Endothelial cell of umbilical vein (primary cell): Measurements from ENCODE around the gene CFL1. TPM values are rescaled to one million over a fixed set of nuclear protein-coding genes. Genes with fewer than 3 reads are reported as not detected.

Experiments
- BruUV-seq: library from RNA; stranded (reverse); fragments of 400-500 nt; replicated peaks from 2 replicates; lab custom pipeline; 2021; lab: Mats Ljungman, UMichigan
- CTCF ChIA-PET: fragments of 300-600, 350-600 bp; sonication (Branson Sonifier 250); formaldehyde crosslinking; loops from one replicate; lab custom pipeline; 2021; ENCODE audit warnings: antibody characterized with exemption, inconsistent platforms; lab: Charles Lee
- POLR2A ChIA-PET: fragments of 300-600, 350-600 bp; sonication (Branson Sonifier 250); formaldehyde crosslinking; loops from one replicate; lab custom pipeline; 2021; ENCODE audit warnings: antibody characterized with exemption, inconsistent platforms; lab: Charles Lee
- DNase-seq: peaks from one replicate; pipeline ENCODE4 v3.0.0-alpha.2; 2011; ENCODE audit warnings: low read depth, low spot score
- FAIRE-seq: peaks from 2 replicates; lab custom pipeline; 2011; peaks lifted over from hg19 to GRCh38; lab: Jason Lieb, UNC
- H2AFZ ChIP-seq: 2 replicates; pipeline ENCODE4 v1.6.0; 2012; ENCODE audit warnings: low read depth, low read length, control low read depth, inconsistent platforms
- H3K27ac ChIP-seq: 2 replicates; pipeline ENCODE4 v1.5.1; 2011; ENCODE audit warnings: low read depth, mild to moderate bottlenecking, control low read depth, low read length, moderate library complexity; ENCODE audit not compliant: insufficient read depth
- H3K27me3 ChIP-seq, 2 experiments: 2 replicates each; pipeline versions ENCODE4 v1.6.0 to v1.6.1; 2011; ENCODE audit warnings: low read length in 2 of 2, mixed read lengths in 1 of 2; ENCODE audit not compliant: control insufficient read depth in 2 of 2, insufficient read depth in 2 of 2
- H3K36me3 ChIP-seq, 2 experiments: 2 replicates in 1 of 2; 3 replicates in 1 of 2; pipeline ENCODE4 v1.5.1; 2011; ENCODE audit warnings: low read length in 2 of 2, mild to moderate bottlenecking in 1 of 2, moderate library complexity in 1 of 2; ENCODE audit not compliant: control insufficient read depth in 2 of 2, insufficient read depth in 2 of 2; ENCODE audit errors: extremely low read depth in 1 of 2
- H3K4me1 ChIP-seq: 3 replicates; pipeline ENCODE4 v1.5.1; 2011; ENCODE audit warnings: mild to moderate bottlenecking, low read length; ENCODE audit not compliant: control insufficient read depth, insufficient read depth; ENCODE audit errors: extremely low read depth
- H3K4me2 ChIP-seq: 2 replicates; pipeline ENCODE4 v1.6.1; 2011; ENCODE audit warnings: low read length, control low read depth, mixed read lengths; ENCODE audit not compliant: insufficient read depth
- H3K4me3 ChIP-seq, 3 experiments: fragments of 200-600 bp in 1 of 3; sonication (generic), shearing (Covaris generic) in 1 of 3; replicated peaks in 1 of 3; 2 replicates each; pipeline ENCODE4 v1.5.1; 2011 to 2016; ENCODE audit warnings: control low read depth in 3 of 3, low read length in 3 of 3, mild to moderate bottlenecking in 2 of 3, inconsistent platforms in 1 of 3, low read depth in 1 of 3, moderate library complexity in 1 of 3; ENCODE audit not compliant: insufficient read depth in 1 of 3
- H3K79me2 ChIP-seq: 2 replicates; pipeline ENCODE4 v1.6.0; 2012; ENCODE audit warnings: low read length, inconsistent platforms; ENCODE audit not compliant: control insufficient read depth, insufficient read depth
- H3K9ac ChIP-seq: replicated peaks from 2 replicates; pipeline ENCODE3; 2011; ENCODE audit warnings: low read length, control low read depth; ENCODE audit not compliant: insufficient read depth; ENCODE audit errors: extremely low read depth
- H3K9me1 ChIP-seq: replicated peaks from 3 replicates; pipeline ENCODE4 v1.6.0; 2011; ENCODE audit warnings: mild to moderate bottlenecking, low read length; ENCODE audit not compliant: control insufficient read depth, insufficient read depth; ENCODE audit errors: extremely low read depth
- H3K9me3 ChIP-seq: replicated peaks from 2 replicates; pipeline ENCODE4 v1.5.1; 2012; ENCODE audit warnings: low read length, inconsistent platforms; ENCODE audit not compliant: control insufficient read depth, insufficient read depth
- H4K20me1 ChIP-seq: replicated peaks from 2 replicates; pipeline ENCODE3; 2011; ENCODE audit warnings: mild to moderate bottlenecking, low read length; ENCODE audit not compliant: control insufficient read depth, insufficient read depth; ENCODE audit errors: extremely low read depth
- EZH2 ChIP-seq: IDR thresholded peaks from 2 replicates; pipeline ENCODE4 v1.6.1; 2012; ENCODE audit warnings: borderline replicate concordance, low read depth, mild to moderate bottlenecking, moderate library complexity, low read length, inconsistent platforms; ENCODE audit not compliant: severe bottlenecking
- FOS ChIP-seq: IDR thresholded peaks from 2 replicates; pipeline ENCODE4 v1.6.1; 2011; ENCODE audit warnings: mild to moderate bottlenecking, low read length, moderate library complexity, borderline replicate concordance; ENCODE audit not compliant: insufficient read depth
- GATA2 ChIP-seq: IDR thresholded peaks from 2 replicates; pipeline ENCODE4 v1.7.0; 2011; ENCODE audit warnings: low read depth, mild to moderate bottlenecking, moderate library complexity, mixed read lengths, low read length; ENCODE audit not compliant: insufficient read length, insufficient read depth
- JUN ChIP-seq: IDR thresholded peaks from 2 replicates; pipeline ENCODE4 v1.6.1; 2011; ENCODE audit warnings: borderline replicate concordance, low read depth; ENCODE audit not compliant: insufficient read length, insufficient read depth
- MAX ChIP-seq: IDR thresholded peaks from 2 replicates; pipeline ENCODE4 v1.6.1; 2011; ENCODE audit not compliant: insufficient read depth, insufficient read length
- MYC ChIP-seq: IDR thresholded peaks from one replicate; pipeline ENCODE4 v1.6.1; 2011; ENCODE audit warnings: mild to moderate bottlenecking, low read depth, low read length
- POLR2A ChIP-seq: IDR thresholded peaks from 2 replicates; pipeline ENCODE4 v1.6.1; 2012; ENCODE audit warnings: low read depth, mild to moderate bottlenecking, control low read depth, low read length
- POLR2AphosphoS5 ChIP-seq: IDR thresholded peaks from 2 replicates; pipeline ENCODE4 v1.6.1; 2012; ENCODE audit warnings: low read depth, mild to moderate bottlenecking, control low read depth, low read length, moderate library complexity; ENCODE audit not compliant: insufficient read depth
- dilution Hi-C: fragments of 300-500 bp; cut with MboI; formaldehyde crosslinking; loops from one replicate; pipeline ENCODE4 v1.15.0; 2019; ENCODE audit warnings: low sequenced_read_pairs; ENCODE audit not compliant: extremely low pct_ligation_motif_present
- intact Hi-C: fragments of 100-400 bp; cut with micrococcal nuclease; formaldehyde crosslinking; loops from one replicate; pipeline ENCODE4 v1.10.0; 2022
- polyA plus RNA-seq, 4 experiments: library from polyadenylated mRNA; depleted of rRNA in 3 of 4; stranded (reverse) in 3 of 4; unstranded in 1 of 4; fragments of >200 nt; gene quantifications; 2 replicates each; pipeline versions ENCODE4 v1.2.1 to v1.2.3, GENCODE V29; 2011 to 2012; ENCODE audit warnings: missing spikeins in 1 of 4
- total RNA-seq: library from RNA; stranded (reverse); gene quantifications from 2 replicates; pipeline ENCODE4 v1.2.3, GENCODE V29; 2021
- TF ChIP-seq, protein P1 (sequence below), 2 donors: IDR thresholded peaks; 1 replicate in 1 of 2; 2 replicates in 1 of 2; pipeline ENCODE4 v1.5.1; 2011; ENCODE audit warnings: low read length in 2 of 2, mild to moderate bottlenecking in 2 of 2, moderate library complexity in 2 of 2, control low read depth in 1 of 2, inconsistent platforms in 1 of 2, low read depth in 1 of 2; ENCODE audit not compliant: insufficient read depth in 1 of 2; ENCODE audit errors: extremely low read depth in 1 of 2

CFL1 gene
- total and polyA plus RNA-seq, 2 donors (not counting 3 experiments of a cell fraction or from before 2014, with no cell fraction given): 1,844 to 2,403 TPM

- Histone ChIP-seq H3K9me1 (no peaks in the 10 kb centered on the region), H3K4me3 (peak overlapping the region; percentile 36 to 76 (median 71)), H3K9me3 (no peaks in the 10 kb centered on the region), H3K79me2 (peaks cover 51% of the 10 kb centered on the region), H3K27me3 (no peaks in the 10 kb centered on the region), H3K9ac (peak overlapping the region; percentile 75), H2AFZ (no peak overlapping the region), H3K4me2 (peak overlapping the region; percentile 55), H3K4me1 (peaks cover 33% of the 10 kb centered on the region), H4K20me1 (peaks cover 4% of the 10 kb centered on the region), H3K36me3 (peaks cover 14 to 32% of the 10 kb centered on the region in 2 experiments), H3K27ac (peak overlapping the region; percentile 77)
- DNase-seq (no peak), FAIRE-seq (peak; percentile 40)
- CTCF ChIA-PET: interaction anchor here (1.4 to 4.8 kb wide), 5 partner anchors 10 to 28 kb away, joined by 4 to 73 read pairs (median 51); partner anchors contain the start of genes CCDC85B, EFEMP2 and FIBP
- no TSS peak for BruUV-seq
- POLR2A ChIA-PET: interaction anchor here (2.5 to 5.4 kb wide), 2 partner anchors 10 to 29 kb away, joined by 19 to 67 read pairs; partner anchors contain the start of genes CCDC85B and FIBP
- TF ChIP-seq JUN (no peak), MYC (no peak), MAX (no peak), POLR2A (no peak), GATA2 (no peak)
- intact Hi-C loops: no loop called here
- dilution Hi-C loops: no loop called here
Measured at GRCh38 chr11:65861165-65861505, 3.2 kb upstream of the CFL1 start.

- no TSS peak for BruUV-seq
- Histone ChIP-seq H3K36me3 (peaks cover 19 to 31% of the 10 kb centered on the region in 2 experiments), H3K4me2 (peak within 1 kb of the TSS; percentile 78), H3K9me3 (no peaks in the 10 kb centered on the region), H2AFZ (peak within 1 kb of the TSS; percentile 52), H3K4me1 (peaks cover 39% of the 10 kb centered on the region), H3K9ac (peak within 1 kb of the TSS; percentile 75), H3K9me1 (no peaks in the 10 kb centered on the region), H3K27me3 (no peaks in the 10 kb centered on the region), H4K20me1 (peaks cover 4% of the 10 kb centered on the region), H3K79me2 (peaks cover 57% of the 10 kb centered on the region), H3K27ac (peak within 1 kb of the TSS; percentile 77), H3K4me3 (peak within 1 kb of the TSS; percentile 36 to 76 (median 71))
- TF ChIP-seq FOS: no peak
- TF ChIP-seq, protein P1, sequence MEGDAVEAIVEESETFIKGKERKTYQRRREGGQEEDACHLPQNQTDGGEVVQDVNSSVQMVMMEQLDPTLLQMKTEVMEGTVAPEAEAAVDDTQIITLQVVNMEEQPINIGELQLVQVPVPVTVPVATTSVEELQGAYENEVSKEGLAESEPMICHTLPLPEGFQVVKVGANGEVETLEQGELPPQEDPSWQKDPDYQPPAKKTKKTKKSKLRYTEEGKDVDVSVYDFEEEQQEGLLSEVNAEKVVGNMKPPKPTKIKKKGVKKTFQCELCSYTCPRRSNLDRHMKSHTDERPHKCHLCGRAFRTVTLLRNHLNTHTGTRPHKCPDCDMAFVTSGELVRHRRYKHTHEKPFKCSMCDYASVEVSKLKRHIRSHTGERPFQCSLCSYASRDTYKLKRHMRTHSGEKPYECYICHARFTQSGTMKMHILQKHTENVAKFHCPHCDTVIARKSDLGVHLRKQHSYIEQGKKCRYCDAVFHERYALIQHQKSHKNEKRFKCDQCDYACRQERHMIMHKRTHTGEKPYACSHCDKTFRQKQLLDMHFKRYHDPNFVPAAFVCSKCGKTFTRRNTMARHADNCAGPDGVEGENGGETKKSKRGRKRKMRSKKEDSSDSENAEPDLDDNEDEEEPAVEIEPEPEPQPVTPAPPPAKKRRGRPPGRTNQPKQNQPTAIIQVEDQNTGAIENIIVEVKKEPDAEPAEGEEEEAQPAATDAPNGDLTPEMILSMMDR (IDR thresholded peaks at IDR 0.05; ENCODE audit: extremely low read depth in 1 of 2, insufficient read depth in 1 of 2, low read depth in 1 of 2, low read length in 2 of 2): peak; percentile 93 to 97
- no peak for TF ChIP-seq EZH2
- no peak for TF ChIP-seq GATA2
- peak; percentile 59 for TF ChIP-seq POLR2A
- TF ChIP-seq POLR2AphosphoS5: peak; percentile 56
- CTCF ChIA-PET: interaction anchor here (0.5 to 4.8 kb wide), 26 partner anchors 10 to 222 kb away, joined by 3 to 73 read pairs (median 4); partner anchors contain the start of genes AP5B1, CCDC85B, CTSW and EFEMP2
- intact Hi-C loops: loop anchor here (1.0 kb wide), 4 partner anchors 12 to 192 kb away; partner anchors contain the start of genes EFEMP2, FIBP and SF3B2
- dilution Hi-C loops: no loop called here
- POLR2A ChIA-PET: interaction anchor here (0.9 to 5.4 kb wide), 7 partner anchors 9 to 148 kb away, joined by 3 to 67 read pairs (median 5); partner anchors contain the start of genes CCDC85B, FIBP and KAT5
- FAIRE-seq: peak; percentile 95
- DNase-seq: peak; percentile 98
Measured at GRCh38 chr11:65860278-65861164, 2.5 kb upstream of the CFL1 start, which contains the start of gene MUS81. Gene MUS81 (plus strand): TSS chr11:65860433. CDS start chr11:65860754, 321 bp downstream.
